GM12873 (cell line): ENCODE data around the gene TCP11.

ENCODE experiments used
- TF ChIP-seq, protein P1 (sequence below): IDR thresholded peaks from 2 replicates; pipeline ENCODE4 v1.5.1; 2012; ENCODE audit warnings: low read depth, mild to moderate bottlenecking, moderate library complexity, low read length, control low read depth; ENCODE audit not compliant: insufficient read depth; ENCODE audit errors: missing control alignments

The TCP11 gene

DNA sequence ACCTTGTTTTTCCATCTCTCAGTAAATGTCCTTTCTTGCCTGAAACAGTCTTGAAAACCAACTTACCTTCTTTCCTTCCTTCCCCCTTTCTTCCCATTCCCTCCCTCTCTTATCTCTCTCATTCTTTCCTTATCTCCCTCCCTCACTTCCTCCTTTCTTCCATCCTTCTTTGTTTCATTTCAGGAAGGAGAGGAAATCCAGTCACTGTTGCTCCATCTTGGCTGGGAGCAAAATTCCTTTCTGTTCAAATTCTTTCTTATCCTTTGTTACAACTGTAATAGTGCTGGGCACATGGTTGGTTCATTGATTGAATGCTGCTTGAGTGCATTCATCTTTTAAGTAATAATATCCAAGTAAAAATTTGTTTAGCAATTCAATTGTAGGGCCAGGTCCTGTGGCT lies 17.4 kb upstream of the TCP11 start:
- TF ChIP-seq, protein P1, sequence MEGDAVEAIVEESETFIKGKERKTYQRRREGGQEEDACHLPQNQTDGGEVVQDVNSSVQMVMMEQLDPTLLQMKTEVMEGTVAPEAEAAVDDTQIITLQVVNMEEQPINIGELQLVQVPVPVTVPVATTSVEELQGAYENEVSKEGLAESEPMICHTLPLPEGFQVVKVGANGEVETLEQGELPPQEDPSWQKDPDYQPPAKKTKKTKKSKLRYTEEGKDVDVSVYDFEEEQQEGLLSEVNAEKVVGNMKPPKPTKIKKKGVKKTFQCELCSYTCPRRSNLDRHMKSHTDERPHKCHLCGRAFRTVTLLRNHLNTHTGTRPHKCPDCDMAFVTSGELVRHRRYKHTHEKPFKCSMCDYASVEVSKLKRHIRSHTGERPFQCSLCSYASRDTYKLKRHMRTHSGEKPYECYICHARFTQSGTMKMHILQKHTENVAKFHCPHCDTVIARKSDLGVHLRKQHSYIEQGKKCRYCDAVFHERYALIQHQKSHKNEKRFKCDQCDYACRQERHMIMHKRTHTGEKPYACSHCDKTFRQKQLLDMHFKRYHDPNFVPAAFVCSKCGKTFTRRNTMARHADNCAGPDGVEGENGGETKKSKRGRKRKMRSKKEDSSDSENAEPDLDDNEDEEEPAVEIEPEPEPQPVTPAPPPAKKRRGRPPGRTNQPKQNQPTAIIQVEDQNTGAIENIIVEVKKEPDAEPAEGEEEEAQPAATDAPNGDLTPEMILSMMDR, result no peak

DNA sequence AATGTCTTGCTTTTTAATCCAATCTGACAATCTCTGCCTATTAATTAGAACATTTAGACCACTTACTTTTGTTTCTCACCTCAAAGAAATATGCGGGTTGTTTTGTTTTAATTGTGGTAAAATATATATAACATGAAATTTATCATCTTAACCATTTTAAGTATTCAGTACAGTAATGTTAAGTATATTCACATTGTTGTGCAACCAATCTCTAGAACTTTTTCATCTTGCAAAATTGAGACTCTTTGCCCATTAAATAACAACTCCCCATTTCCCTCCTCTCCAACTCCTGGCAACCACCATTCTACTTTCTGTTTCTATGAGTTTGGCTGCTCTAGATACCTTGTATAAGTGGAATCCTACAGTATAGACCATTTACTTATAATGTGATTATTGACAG lies 13.8 kb upstream of the TCP11 start:
- TF ChIP-seq, protein P1, result no peak

- TF ChIP-seq, protein P1, result no peak
These were observed 13.1 kb upstream of the TCP11 start for GRCh38 chr6:35154262-35154661.

- TF ChIP-seq, protein P1, result no peak
These were observed 11.0 kb upstream of the TCP11 start for GRCh38 chr6:35152067-35152707.

GRCh38 chr6:35151466-35151865 lies 10.3 kb upstream of the TCP11 start:
- TF ChIP-seq, protein P1, result no peak

GRCh38 chr6:35149891-35150566 lies 8.9 kb upstream of the TCP11 start:
- TF ChIP-seq, protein P1, result no peak

DNA sequence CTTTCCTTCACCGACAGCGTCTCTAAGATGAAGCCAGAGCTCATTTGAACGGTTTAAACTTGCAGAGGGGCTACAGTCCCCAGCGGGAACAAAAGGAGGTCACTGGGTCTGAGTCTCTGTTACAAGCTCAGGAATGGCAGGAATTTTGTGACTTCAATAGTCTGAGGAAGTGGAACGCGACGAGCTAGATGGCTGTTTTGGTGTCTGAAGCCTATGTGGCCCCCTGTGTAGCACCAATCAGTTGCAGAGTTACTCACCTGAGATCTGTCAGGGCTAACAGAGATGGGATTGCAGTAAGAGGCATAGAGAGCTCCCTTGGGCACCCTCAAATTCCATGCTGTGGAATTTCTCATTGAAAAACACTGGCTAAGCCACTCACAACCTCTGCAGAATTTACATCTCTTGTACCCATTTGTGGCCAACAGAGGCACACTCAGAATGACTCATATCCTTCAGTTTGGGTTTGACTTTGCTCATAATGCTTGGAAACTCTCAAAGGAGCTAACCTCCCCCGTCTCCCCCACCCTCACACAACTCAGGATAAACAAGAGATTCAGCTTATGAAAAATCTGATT lies 7.1 kb upstream of the TCP11 start:
- TF ChIP-seq, protein P1, result no peak
